ENCODE results near the gene SPECC1.
"Not testable (repeated sequence)": the region's sequence is repeated elsewhere in the genome, so short reads cannot be mapped to it uniquely, and the experiment has no call there.

SPECC1 gene

GRCh38 chr17:20187049-20187448 lies 177.9 kb downstream of the SPECC1 start:
- H3K36me3 ChIP-seq (ENCODE audit: control insufficient read depth, insufficient read depth, low read length), result no peaks in the 10 kb centered on the region
- H3K27me3 ChIP-seq (replicated peaks; ENCODE audit: control insufficient read depth, insufficient read depth, low read length), result no peaks in the 10 kb centered on the region
- TF ChIP-seq, protein P1, sequence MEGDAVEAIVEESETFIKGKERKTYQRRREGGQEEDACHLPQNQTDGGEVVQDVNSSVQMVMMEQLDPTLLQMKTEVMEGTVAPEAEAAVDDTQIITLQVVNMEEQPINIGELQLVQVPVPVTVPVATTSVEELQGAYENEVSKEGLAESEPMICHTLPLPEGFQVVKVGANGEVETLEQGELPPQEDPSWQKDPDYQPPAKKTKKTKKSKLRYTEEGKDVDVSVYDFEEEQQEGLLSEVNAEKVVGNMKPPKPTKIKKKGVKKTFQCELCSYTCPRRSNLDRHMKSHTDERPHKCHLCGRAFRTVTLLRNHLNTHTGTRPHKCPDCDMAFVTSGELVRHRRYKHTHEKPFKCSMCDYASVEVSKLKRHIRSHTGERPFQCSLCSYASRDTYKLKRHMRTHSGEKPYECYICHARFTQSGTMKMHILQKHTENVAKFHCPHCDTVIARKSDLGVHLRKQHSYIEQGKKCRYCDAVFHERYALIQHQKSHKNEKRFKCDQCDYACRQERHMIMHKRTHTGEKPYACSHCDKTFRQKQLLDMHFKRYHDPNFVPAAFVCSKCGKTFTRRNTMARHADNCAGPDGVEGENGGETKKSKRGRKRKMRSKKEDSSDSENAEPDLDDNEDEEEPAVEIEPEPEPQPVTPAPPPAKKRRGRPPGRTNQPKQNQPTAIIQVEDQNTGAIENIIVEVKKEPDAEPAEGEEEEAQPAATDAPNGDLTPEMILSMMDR (IDR thresholded peaks at IDR 0.05; ENCODE audit: insufficient read depth, low read length, poor library complexity, severe bottlenecking), result no peak
- no peak for DNase-seq (ENCODE audit: extremely low read depth, insufficient read length)
- H3K4me3 ChIP-seq (replicated peaks; ENCODE audit: low read depth, low read length), result no peak overlapping the region

- Histone ChIP-seq H3K4me3 (replicated peaks; ENCODE audit: low read depth, low read length) (no peak overlapping the region), H3K36me3 (ENCODE audit: control insufficient read depth, insufficient read depth, low read length) (no peaks in the 10 kb centered on the region), H3K27me3 (replicated peaks; ENCODE audit: control insufficient read depth, insufficient read depth, low read length) (no peaks in the 10 kb centered on the region)
- TF ChIP-seq, protein P1 (IDR thresholded peaks at IDR 0.05; ENCODE audit: insufficient read depth, low read length, poor library complexity, severe bottlenecking), result no peak
- no peak for DNase-seq (ENCODE audit: extremely low read depth, insufficient read length)
Observed at GRCh38 chr17:20189302-20189701, 180.1 kb downstream of the SPECC1 start.

- H3K27me3 ChIP-seq (replicated peaks; ENCODE audit: control insufficient read depth, insufficient read depth, low read length), result no peaks in the 10 kb centered on the region
- no peak for DNase-seq (ENCODE audit: extremely low read depth, insufficient read length)
- TF ChIP-seq, protein P1 (IDR thresholded peaks at IDR 0.05; ENCODE audit: insufficient read depth, low read length, poor library complexity, severe bottlenecking), result no peak
- no peak overlapping the region for H3K4me3 ChIP-seq (replicated peaks; ENCODE audit: low read depth, low read length)
- no peaks in the 10 kb centered on the region for H3K36me3 ChIP-seq (ENCODE audit: control insufficient read depth, insufficient read depth, low read length)
Observed at GRCh38 chr17:20189979-20190378, 180.8 kb downstream of the SPECC1 start.

- TF ChIP-seq, protein P1 (IDR thresholded peaks at IDR 0.05; ENCODE audit: insufficient read depth, low read length, poor library complexity, severe bottlenecking), result no peak
- Histone ChIP-seq H3K36me3 (ENCODE audit: control insufficient read depth, insufficient read depth, low read length) (no peaks in the 10 kb centered on the region), H3K27me3 (replicated peaks; ENCODE audit: control insufficient read depth, insufficient read depth, low read length) (no peaks in the 10 kb centered on the region), H3K4me3 (replicated peaks; ENCODE audit: low read depth, low read length) (no peak overlapping the region)
- DNase-seq (ENCODE audit: extremely low read depth, insufficient read length), result no peak
Observed at GRCh38 chr17:20190605-20191004, 181.4 kb downstream of the SPECC1 start.

GRCh38 chr17:20191056-20191455 lies 181.9 kb downstream of the SPECC1 start:
- Histone ChIP-seq H3K27me3 (replicated peaks; ENCODE audit: control insufficient read depth, insufficient read depth, low read length) (no peaks in the 10 kb centered on the region), H3K36me3 (ENCODE audit: control insufficient read depth, insufficient read depth, low read length) (no peaks in the 10 kb centered on the region), H3K4me3 (replicated peaks; ENCODE audit: low read depth, low read length) (no peak overlapping the region)
- DNase-seq (ENCODE audit: extremely low read depth, insufficient read length), result no peak
- TF ChIP-seq, protein P1 (IDR thresholded peaks at IDR 0.05; ENCODE audit: insufficient read depth, low read length, poor library complexity, severe bottlenecking), result no peak

DNA sequence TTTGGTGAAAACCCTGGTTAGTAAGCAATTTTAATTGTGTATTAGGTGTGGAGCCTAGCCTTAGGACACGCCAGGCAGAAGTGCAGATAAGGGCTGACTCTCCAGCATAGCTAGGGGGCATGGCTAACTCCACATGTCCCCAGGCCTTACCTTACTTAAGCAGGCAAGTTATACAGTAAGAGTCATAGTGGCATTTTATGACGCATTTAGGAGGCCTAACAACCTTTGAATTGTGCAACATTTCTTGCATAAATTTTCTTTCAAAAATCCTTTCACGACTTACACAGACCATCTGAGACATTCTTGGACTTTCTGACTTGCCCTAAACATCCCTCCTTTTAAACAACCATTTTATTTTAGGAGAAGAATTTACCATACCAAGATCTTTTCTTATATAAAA lies 187.1 kb downstream of the SPECC1 start:
- not testable (repeated sequence) for H3K4me3 ChIP-seq (replicated peaks; ENCODE audit: low read depth, low read length); DNase-seq (ENCODE audit: extremely low read depth, insufficient read length); H3K36me3 ChIP-seq (ENCODE audit: control insufficient read depth, insufficient read depth, low read length); H3K27me3 ChIP-seq (replicated peaks; ENCODE audit: control insufficient read depth, insufficient read depth, low read length)
